ENCODE measurements around the gene ARMC5.

- no peak for TF ChIP-seq CTCF (IDR thresholded peaks at IDR 0.05 in 2 of 3, conservative IDR thresholded peaks at IDR 0.05 in 1 of 3; ENCODE audit: borderline replicate concordance in 1 of 3, insufficient read depth in 1 of 3, low read depth in 2 of 3, low read length in 2 of 3)
- TF ChIP-seq EZH2 (IDR thresholded peaks at IDR 0.05), result no peak
- TF ChIP-seq CEBPB (IDR thresholded peaks at IDR 0.05; ENCODE audit: low read depth), result no peak
Observed at GRCh38 chr16:31456988-31457360, 2.3 kb upstream of the ARMC5 start.

Measured in HCT116 (cell line).